ENCODE measurements around the gene CDKL1. TPM values are rescaled to one million over a fixed set of nuclear protein-coding genes. Genes with fewer than 3 reads are reported as not detected.
A peak's percentile ranks its signal among the peaks of the same experiment; 100 is the strongest.

CDKL1 gene
- total and polyA plus RNA-seq, 2 of the 13 experiments (the other 11 are each of a cell fraction or from before 2014, with no cell fraction given): 4.4 to 5.1 TPM

GRCh38 chr14:50434528-50434927, 37.8 kb upstream of the CDKL1 start:
- no peak for ATAC-seq
- Histone ChIP-seq H4K20me1 (ENCODE audit: insufficient read depth, low read length) (no peaks in the 10 kb centered on the region), H3K4me1 (ENCODE audit: insufficient read depth, low read length) (0 out of 2 replicates have a peak, but pooled peaks cover 5% of the 10 kb centered on the region), H3K9me3 (ENCODE audit: low read length) (no peaks in the 10 kb centered on the region), H3K27me3 (ENCODE audit: control insufficient read depth in 1 of 2, insufficient read depth in 2 of 2, low read length in 2 of 2) (no peaks in the 10 kb centered on the region), H3K9ac (ENCODE audit: insufficient read depth, low read depth, low read length) (no peak overlapping the region), H2AFZ (ENCODE audit: low read length) (no peak overlapping the region), H3K79me2 (ENCODE audit: insufficient read depth, low read length) (no peaks in the 10 kb centered on the region), H3K4me2 (ENCODE audit: low read depth, low read length) (no peak overlapping the region), H3K4me3 (replicated peaks in 1 of 3; ENCODE audit: insufficient read depth in 1 of 3, low read depth in 2 of 3, low read length in 3 of 3) (no peak overlapping the region), H3K36me3 (replicated peaks in 1 of 2; ENCODE audit: control insufficient read depth in 1 of 2, insufficient read depth in 2 of 2, low read length in 2 of 2) (peaks cover 5 to 23% of the 10 kb centered on the region in 2 experiments), H3K27ac (ENCODE audit: extremely low read length, insufficient read depth, low read length) (no peak overlapping the region)
- no TSS peak for BruUV-seq (replicated peaks)
- in situ Hi-C loops (cut with HindIII; ENCODE audit: extremely low pct_ligation_motif_present, low pct_unique_long_range_greater_than_20kb): no loop called here
- CTCF ChIA-PET (ENCODE audit: low intra/inter-chr PET ratio, low total read pairs): no interaction called here
- TF ChIP-seq AGO1 (IDR thresholded peaks at IDR 0.05; ENCODE audit: low read depth, low read length, poor library complexity, severe bottlenecking) (no peak), EZH2 (conservative IDR thresholded peaks at IDR 0.05; ENCODE audit: low read depth, low read length) (no peak), POGZ (CRISPR knock-in tag; IDR thresholded peaks at IDR 0.05) (no peak), RFX5 (IDR thresholded peaks at IDR 0.05; ENCODE audit: low read depth, low read length) (no peak), FOXO4 (CRISPR knock-in tag; conservative IDR thresholded peaks at IDR 0.05) (no peak), SPEN (CRISPR knock-in tag; IDR thresholded peaks at IDR 0.05; ENCODE audit: low read depth) (no peak), IKZF1 (IDR thresholded peaks at IDR 0.05) (no peak), MED1 (CRISPR knock-in tag; IDR thresholded peaks at IDR 0.05) (no peak), PTBP1 (IDR thresholded peaks at IDR 0.05; ENCODE audit: low read depth, low read length, poor library complexity, severe bottlenecking) (no peak), NFE2 (CRISPR knock-in tag; IDR thresholded peaks at IDR 0.05) (no peak), GABPA (IDR thresholded peaks at IDR 0.05; ENCODE audit: low read depth, low read length) (no peak), GABPA (CRISPR knock-in tag; IDR thresholded peaks at IDR 0.05; ENCODE audit: low read depth) (no peak), SNAPC2 (CRISPR knock-in tag; IDR thresholded peaks at IDR 0.05) (no peak), NCOA1 (CRISPR knock-in tag; IDR thresholded peaks at IDR 0.05) (no peak), HNRNPH1 (optimal IDR thresholded peaks at IDR 0.05; ENCODE audit: low read depth, low read length) (no peak), ZBTB1 (CRISPR knock-in tag; IDR thresholded peaks at IDR 0.05; ENCODE audit: borderline replicate concordance) (no peak)
- TF ChIP-seq, protein P1, sequence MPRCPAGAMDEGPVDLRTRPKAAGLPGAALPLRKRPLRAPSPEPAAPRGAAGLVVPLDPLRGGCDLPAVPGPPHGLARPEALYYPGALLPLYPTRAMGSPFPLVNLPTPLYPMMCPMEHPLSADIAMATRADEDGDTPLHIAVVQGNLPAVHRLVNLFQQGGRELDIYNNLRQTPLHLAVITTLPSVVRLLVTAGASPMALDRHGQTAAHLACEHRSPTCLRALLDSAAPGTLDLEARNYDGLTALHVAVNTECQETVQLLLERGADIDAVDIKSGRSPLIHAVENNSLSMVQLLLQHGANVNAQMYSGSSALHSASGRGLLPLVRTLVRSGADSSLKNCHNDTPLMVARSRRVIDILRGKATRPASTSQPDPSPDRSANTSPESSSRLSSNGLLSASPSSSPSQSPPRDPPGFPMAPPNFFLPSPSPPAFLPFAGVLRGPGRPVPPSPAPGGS (CRISPR knock-in tag; IDR thresholded peaks at IDR 0.05): no peak
- TF ChIP-seq, protein P2, sequence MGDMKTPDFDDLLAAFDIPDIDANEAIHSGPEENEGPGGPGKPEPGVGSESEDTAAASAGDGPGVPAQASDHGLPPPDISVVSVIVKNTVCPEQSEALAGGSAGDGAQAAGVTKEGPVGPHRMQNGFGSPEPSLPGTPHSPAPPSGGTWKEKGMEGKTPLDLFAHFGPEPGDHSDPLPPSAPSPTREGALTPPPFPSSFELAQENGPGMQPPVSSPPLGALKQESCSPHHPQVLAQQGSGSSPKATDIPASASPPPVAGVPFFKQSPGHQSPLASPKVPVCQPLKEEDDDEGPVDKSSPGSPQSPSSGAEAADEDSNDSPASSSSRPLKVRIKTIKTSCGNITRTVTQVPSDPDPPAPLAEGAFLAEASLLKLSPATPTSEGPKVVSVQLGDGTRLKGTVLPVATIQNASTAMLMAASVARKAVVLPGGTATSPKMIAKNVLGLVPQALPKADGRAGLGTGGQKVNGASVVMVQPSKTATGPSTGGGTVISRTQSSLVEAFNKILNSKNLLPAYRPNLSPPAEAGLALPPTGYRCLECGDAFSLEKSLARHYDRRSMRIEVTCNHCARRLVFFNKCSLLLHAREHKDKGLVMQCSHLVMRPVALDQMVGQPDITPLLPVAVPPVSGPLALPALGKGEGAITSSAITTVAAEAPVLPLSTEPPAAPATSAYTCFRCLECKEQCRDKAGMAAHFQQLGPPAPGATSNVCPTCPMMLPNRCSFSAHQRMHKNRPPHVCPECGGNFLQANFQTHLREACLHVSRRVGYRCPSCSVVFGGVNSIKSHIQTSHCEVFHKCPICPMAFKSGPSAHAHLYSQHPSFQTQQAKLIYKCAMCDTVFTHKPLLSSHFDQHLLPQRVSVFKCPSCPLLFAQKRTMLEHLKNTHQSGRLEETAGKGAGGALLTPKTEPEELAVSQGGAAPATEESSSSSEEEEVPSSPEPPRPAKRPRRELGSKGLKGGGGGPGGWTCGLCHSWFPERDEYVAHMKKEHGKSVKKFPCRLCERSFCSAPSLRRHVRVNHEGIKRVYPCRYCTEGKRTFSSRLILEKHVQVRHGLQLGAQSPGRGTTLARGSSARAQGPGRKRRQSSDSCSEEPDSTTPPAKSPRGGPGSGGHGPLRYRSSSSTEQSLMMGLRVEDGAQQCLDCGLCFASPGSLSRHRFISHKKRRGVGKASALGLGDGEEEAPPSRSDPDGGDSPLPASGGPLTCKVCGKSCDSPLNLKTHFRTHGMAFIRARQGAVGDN (CRISPR knock-in tag; IDR thresholded peaks at IDR 0.05): no peak
- POLR2A ChIA-PET: no interaction called here
- peak; percentile 5 for DNase-seq (ENCODE audit: low spot score)
- FAIRE-seq: no peak
- intact Hi-C loops (cut with micrococcal nuclease; ENCODE audit: unreplicated experiment): no loop called here
